ENCODE data around the gene MAP4K5. TPM values are rescaled to one million over a fixed set of nuclear protein-coding genes. Genes with fewer than 3 reads are reported as not detected.
"Not testable (repeated sequence)": the region's sequence is repeated elsewhere in the genome, so short reads cannot be mapped to it uniquely, and the experiment has no call there.

The MAP4K5 gene
- polyA plus RNA-seq, 12 donors: 25.7 to 85.5 (median 37.5) TPM; not detected in 1

DNA sequence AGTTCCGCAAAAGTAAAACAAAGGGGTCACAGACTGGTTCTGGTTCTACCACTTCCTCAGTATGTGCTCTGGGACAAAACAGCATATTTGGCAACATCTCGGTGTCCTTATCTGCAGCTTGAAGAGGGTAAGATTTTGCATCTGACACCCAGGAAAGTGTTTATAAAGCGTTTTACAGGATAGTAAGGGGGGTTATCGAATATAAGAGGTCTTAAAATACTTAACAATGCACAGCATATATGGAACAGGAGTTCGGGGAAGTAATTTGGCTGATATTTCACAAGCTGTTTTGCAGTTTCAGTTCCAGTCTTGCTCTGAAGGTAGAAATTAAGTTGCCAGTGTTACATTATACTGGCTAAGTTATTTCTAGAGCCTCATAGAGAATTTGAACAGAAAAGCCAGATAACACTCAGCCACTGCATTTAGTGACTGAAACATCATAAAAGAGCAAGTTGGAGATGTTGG is 904 bp upstream of the MAP4K5 start:
- no peak for DNase-seq

DNA sequence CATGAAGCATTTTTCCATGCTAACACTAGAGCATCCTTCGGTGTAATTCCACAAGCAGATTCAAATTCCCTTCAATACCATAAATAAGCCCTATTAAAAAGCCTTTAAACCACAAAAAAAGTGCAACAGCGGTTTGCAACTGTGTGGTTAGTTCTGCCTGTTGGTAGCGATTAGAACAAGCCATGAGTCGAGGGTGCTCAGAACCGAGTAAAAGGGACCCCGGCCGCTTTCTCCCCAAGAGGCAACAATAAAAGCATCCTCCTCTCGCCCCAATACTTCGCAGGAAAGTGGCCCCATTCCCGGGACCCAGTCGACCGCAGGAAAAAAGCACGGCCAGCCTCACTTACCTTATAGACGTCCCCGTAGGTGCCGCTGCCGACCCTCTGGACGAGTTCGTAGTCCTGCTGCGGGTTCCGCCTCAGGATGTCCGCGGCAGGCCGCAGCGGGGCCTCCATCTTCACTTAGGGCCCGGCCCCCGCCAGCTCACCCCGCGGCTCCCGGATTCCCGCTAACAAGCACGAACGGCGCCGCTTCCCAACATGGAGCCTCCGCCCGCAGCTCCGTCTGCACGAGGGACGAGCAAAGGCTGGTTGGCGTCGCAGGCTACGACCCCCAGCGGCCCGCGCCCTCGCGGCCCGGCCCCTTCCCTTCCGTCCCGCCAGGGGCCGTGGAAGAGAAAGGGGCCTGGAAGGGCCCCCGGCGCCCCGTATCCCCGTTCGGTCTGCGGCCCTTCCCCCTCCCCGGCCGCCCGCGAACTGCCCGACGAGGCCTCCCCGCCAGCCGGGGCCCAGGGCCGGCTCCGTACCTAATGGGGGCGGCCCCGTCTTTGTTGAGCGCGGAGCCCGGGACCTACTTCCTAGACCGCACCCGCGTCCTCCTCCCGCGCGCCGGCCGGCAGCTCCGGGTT is 521 bp downstream of the MAP4K5 start:
- DNase-seq: peak; percentile 57

DNA sequence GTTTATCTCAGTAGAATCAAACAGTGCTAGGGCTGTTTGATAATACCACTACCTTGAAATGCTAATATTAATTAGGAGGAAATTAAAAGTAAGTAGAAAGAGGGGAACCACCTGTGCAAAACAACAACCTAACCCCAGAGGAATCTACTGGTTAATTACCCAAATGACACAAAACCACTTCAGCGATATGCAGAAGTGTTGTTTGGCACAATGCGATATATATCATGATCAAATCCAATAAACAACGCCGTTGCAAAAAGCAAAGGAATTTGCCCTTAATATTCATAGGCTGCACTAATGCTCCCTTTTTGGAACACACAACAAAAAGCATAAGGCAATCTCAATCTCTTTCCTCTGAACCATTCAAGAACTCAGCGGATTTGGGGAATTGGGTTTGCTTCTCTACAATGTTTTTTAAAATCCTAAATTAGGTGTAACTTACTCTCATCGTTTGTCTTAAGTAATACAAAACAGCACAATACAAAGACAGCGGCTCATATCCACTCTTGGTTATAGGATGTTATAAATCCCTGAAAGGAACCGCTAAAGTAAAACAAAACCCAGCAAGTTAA is 1.5 kb downstream of the MAP4K5 start:
- no peak for DNase-seq

DNA sequence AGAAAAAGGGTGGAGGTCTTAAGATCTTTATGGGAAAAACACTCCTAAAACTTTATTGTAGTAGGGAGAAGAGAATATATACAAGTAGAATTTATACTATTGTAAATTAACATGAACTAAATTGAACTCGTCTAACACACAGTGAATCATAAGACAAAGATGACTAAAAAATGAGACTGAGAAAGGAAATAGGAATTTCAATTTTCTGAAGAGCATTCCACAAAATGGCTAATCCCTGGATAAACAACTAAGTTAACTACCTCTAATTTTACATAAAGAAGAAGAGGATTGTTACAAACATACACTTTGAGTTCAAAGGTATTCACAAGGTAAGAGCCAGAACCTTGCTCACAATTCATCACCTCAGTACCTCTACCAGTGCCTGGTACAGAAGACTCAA is 2.0 kb downstream of the MAP4K5 start:
- no peak for DNase-seq

DNA sequence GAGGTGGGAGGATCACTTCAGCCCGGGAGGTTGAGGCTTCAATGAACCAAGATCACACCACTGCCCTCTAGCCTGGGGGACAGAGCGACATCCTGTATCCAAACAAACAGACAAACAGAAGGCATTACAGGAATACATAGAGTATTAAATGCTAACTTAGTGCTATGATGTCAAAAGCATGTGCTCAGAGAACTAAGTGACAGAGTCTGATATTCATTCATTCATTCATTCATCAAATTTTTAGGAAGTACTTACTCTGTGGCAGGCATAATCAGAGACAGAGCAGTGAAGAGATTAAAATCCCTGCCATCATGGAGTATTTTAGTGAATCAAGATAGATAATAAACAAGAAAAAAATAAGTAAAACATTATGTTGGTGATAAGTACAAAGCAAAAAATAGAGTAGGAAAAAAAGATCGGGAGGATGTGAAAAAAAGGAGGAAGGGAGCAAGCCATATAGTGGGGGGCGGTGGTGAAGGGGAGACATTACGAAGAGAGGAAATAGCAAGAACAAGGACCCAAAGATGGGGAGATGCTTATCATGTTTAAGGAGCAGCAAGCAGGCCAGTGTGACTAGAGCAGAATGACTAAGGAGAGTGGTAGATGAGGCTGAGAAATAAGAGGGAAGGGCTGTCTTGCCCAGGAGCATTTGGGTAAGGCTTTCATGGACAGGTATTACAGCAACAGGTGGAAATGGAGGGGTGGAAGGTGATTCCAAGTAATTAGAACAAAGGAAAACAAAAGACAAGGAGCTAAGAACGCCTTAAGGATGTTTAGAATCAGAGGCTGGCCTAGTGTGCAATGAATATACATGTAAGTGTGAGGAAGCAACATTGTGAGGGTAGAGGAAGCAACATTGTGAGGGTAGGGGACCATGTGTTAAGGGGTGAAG is 2.8 kb downstream of the MAP4K5 start:
- DNase-seq: no peak

DNA sequence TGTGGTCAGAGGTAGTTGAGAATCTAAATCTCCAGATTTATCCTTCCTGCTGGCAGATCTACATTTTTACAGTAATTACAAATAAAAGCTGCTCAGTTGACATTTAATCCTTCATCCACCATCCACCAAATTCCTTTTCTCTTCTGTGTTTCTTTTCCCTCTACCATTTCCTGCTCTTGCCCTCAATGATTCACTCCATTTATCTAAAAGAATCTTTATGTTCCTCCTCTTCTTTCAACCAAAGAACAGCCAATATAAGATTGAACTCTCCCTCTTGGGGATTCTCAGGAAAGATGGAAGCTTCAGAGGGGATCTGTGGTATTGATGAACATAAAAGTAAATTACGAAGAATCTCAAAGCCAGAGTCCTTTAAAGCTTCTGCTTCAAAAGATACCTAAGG is 4.4 kb downstream of the MAP4K5 start:
- no peak for DNase-seq

DNA sequence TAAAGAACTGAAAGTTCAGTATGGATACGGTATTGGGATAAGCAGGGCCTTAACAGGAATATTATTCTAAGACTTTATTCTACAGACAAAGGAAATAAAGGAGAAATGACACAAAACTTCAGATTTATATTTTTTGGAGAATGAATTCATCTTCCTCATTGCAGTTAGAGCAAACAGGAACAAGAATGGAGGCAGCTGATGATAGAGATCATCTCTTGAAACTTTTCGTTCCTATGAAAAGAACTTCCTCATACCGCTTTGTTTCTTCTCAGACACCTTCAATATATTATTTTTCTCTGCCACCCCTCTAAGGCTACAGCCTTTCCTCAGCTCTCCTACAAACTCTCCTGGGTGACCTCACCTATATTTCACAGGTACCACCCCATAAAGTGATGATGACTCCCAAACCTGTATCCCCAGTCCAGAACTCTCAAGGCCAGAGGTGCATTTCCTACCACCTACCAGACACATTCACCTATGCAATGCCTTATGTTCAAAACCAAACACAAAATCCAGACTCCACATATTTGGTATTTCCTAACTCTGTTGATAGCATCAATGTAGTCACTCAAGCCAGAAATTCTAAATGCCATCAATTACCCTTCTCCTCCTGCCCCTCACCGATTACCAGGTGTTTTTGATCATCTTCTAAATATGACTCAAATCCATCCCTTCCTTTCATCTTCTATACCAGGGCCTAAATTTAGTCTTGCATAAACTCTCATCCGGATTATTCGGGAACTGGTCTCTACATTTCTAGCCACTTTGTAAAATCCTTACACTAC is 7.4 kb downstream of the MAP4K5 start:
- no peak for DNase-seq

DNA sequence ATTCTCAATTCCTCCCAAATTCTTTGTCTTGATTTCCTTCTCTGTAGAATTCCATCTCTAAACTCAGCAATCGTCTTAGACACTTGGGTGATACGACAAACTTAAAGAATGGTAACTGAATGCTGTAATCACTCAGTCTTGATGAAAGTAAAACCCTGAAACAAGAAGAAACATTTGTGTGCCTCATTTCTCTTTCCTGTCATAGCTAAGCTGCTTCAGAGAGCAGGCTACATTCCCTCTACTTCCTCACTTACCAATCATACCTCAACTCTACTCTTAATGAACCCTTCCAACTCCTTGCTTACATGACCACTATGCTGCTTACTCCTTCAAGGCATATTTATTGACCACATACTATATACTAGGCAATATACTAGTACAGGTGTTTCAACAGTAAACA is 8.3 kb downstream of the MAP4K5 start:
- no peak for DNase-seq

DNA sequence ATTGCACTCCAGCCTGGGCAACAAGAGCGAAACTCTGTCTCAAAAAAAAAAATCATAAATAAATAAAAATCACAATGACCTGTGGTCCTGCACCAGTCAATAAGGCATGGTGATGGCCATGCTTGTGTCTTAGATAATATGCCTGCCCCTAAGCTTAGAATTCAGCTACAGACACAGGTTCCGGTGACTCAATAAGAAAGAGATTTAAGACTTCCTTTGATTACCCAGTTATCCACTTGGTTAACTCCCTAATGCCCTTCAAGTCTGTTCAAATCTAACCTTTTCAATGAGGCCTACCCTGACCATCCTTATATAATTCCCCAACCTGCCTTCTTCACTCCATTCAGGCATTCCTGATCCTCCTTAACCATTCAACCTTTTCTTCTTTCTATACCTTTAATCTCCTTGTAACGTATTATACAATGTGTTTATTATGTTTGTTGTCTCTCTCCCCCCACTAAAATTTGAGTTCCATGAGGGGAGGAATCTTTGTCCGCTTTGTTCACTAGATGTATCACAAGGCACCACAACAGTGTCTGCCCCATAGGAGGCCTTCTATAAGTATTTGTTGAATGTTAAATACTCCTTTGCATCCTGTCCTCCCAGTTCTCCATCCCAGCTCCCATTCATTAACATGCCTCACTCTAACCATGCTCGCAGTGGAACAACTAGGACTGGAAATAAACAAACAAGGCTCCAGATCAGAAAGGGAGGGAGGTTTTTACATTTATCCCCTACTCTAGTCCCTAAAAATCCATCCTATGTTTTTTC is 8.9 kb downstream of the MAP4K5 start:
- no peak for DNase-seq

DNA sequence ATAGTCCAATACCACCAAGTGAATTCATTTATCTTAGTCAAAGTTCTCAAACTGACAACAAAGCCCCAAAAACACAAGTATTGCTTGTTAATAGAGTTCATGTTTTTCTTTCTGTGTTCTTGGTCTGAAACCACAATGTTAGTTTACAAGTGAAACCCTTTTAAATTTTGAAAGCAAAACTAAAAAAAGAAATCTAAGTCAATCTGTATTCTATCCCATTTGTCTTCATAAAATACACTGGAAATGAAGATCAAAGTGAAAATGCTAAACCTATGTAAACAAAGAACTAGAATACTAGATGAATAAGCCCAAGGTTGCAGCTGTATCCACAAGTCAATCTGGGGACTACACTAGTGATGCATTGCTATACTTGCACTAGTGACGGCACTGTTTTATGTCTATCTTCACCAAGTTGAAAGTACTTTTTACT is 10.4 kb downstream of the MAP4K5 start:
- no peak for DNase-seq

DNA sequence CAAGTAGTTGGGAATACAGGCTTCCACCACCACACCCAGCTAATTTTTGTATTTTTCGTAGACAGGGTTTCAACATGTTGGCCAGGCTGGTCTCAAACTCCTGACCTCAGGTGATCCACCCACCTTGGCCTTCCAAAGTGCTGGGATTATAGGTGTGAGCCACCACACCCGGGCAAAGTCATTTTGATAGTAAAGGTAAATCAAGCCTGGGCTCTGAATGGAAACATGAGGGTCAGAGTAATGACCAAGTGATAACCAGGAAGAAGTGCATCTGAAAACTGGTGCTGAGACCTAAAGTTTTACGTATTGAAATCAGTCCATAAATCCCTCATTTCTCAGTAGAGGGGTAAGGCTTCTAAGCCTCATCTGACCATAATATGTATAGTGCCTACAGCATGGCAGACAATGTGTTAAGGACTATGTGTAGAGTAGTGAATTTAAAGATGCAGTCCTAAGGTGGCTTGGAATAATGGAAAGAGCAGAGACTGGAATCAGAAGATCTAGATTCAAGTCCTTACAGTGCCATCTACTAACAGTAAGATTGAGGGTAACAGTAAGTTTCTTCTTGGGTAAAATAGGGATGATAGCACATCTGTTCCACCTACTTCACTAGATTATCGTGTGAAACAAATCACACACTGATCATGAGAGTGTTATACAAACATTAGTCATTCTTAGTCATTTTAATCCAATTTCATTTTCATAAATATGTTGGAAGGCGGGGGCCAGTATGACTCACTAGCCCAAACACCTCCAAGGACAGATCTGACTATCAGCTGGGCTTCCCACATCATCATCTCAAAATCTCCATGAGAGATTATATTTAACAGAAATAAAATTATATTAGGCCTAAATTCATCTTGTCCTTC is 11.2 kb downstream of the MAP4K5 start:
- DNase-seq: no peak

DNA sequence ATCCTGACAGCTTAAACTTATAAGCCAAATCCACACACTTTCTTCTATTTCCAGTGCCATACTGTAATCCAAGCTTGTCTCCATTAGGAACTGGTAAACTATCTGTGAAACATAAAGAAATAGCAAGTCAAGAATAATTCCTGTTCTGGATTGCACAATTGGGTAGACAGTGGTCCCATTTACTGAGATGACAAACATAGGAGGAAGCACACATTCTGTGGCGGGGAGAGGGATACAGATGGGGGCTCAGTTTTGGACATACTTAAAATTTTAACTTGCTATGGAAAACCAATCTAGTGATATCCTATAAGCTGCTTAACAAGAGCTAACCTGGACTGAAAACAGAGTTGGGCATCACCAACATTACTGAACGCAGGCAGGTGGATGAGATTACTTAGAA is 16.3 kb downstream of the MAP4K5 start:
- no peak for DNase-seq

DNA sequence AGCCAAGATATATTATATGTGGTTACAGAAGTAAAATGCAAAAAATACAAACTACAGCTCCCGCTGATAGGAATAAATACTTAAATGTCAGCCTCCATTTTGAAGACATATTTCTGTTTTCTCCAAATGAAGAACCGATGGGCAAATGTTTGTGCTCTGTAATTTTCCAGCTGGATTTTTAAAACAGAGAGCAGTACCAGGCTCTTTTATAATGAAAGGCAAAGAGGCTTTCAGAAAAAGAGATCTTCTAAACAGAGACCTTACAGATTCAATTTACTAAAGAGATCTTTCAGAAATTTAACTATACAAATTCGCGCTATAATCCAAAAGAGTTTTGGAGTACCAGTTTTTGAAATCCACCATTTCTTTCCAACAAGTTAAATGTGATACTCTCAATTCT is 19.9 kb downstream of the MAP4K5 start:
- DNase-seq: no peak

DNA sequence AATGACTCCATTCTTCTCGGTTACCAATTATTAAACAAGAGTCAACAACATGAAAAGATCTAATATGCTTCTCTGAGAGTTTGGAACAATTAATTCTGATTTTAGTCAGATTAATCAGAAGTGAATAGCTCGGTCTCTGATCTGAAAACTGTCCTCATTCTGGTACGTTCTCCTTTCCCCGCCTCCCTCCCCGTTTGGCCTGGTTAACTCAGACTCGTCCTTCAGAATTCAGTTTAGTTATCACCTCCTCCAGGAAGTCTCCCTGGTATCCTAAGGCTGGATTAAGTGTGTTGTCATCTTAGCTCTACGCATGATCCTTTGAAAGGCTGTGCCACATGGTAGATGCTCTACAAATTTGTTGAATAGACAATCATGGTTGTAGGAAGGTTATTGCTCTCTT is 22.2 kb downstream of the MAP4K5 start:
- no peak for DNase-seq

DNA sequence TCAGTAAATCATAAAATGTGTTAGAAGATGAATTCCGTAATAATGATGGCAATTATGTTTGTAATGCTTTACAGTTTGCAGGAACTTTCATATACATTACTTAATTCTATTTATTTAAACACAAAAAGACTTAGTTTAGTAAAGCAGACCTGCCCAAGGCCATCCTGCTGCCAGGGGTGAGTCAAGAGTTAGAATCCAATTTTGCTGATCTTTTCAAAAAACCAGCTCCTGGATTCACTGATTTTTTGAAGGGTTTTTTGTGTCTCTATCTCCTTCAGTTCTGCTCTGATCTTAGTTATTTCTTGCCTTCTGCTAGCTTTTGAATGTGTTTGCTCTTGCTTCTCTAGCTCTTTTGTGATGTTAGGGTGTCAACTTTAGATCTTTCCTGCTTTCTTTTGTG is 25.3 kb downstream of the MAP4K5 start:
- DNase-seq: not testable (repeated sequence)

DNA sequence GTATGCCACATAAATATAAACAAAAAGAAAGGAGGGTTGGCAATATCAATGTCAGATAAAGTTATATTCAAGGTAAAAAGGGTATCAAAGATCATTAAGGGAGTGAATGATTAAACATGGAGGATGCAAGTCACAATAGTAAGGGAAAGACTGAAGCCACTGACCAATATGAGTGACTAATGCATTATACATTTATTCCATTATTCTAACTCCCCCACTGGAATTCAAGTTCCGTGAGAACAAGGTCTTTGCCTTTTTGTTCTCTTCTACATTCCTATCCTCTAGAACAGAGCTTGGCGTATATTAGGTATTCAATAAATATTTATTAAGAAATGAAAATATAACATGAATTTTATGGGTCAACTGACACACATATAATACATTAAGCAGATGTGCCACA is 30.7 kb downstream of the MAP4K5 start:
- no peak for DNase-seq

DNA sequence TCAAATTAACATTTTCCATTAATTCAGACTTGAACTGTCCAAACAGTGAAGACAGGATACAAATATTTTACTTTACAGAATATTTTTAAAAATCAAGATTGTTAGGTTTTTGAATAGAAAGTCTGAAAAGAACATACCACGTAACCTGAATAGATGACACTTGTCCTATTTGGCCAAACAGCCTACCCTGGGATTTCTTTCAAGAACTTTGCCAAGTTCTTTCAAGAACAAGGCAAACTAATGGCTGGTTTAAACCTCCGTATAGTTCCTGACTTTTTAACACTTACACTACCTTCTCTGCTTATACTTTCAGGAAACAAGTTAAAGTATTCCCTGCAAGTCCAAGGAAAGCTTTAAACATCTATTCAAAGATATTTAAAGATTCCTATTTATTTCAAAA is 35.0 kb downstream of the MAP4K5 start:
- DNase-seq: peak; percentile 29

DNA sequence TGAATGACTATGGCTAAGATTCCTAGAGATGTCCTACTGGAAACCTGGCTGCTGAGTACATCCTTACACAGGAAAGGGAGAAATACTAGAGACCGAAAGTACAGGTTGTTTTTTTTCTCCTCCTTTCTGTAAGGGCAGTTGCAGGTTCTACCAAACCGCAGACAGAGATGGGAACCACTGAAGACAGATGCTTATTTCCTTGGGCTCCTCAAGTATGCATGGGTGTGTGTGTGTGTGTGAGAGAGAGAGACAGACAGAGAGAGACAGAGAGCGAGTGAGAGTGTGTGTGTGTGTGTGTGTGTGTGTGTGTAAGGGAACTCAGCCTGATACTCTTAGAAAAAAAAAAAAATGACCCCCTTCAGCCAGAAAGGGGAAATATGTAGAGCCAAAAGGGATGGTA is 42.5 kb downstream of the MAP4K5 start:
- DNase-seq: no peak

DNA sequence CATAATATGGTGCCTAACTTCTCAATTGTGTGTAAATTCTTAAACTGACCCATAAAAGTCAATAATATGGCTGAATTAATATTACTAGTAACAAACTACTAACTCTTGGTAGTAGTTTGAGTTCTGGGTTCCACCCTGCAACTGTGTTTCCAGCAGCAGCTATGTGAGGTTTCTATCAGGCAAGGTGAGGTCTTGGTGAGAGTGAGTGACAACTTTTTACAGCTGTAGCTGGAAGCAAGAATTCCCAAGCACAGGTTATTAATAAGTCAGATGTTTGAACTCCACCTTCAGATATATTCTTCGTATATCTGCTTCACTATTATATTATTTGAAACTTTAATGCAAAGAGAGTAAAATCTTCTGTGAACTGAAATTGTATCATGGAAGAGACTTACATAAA is 43.8 kb downstream of the MAP4K5 start:
- DNase-seq: no peak

DNA sequence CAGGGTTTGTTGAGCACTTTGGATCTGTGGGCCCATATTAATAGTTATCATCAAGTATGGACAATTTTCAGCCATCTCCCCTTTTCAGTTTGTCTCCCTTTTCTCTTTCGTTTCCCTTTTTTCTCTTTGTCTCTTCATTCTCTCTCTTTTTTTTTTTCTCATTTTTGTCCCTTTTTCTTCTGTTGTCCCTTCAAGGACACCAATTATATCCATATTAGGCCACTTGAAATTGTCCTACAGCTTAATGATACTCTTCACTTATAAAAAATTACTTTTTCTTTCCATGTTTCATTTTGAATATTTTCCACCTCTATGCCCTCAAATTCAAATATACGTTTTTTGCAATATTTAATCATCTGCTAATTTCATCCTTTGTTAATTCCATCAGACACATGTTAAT is 53.3 kb downstream of the MAP4K5 start:
- DNase-seq: no peak
